Measurements from ENCODE around the gene CCZ1B. TPM values are rescaled to one million over a fixed set of nuclear protein-coding genes. Genes with fewer than 3 reads are reported as not detected.
"Not testable (repeated sequence)": the region's sequence is repeated elsewhere in the genome, so short reads cannot be mapped to it uniquely, and the experiment has no call there.

CCZ1B gene
- total and polyA plus RNA-seq, 2 of the 8 experiments (the other 6 are each of a cell fraction or from before 2014, with no cell fraction given), result 18.0 to 55.2 TPM

DNA sequence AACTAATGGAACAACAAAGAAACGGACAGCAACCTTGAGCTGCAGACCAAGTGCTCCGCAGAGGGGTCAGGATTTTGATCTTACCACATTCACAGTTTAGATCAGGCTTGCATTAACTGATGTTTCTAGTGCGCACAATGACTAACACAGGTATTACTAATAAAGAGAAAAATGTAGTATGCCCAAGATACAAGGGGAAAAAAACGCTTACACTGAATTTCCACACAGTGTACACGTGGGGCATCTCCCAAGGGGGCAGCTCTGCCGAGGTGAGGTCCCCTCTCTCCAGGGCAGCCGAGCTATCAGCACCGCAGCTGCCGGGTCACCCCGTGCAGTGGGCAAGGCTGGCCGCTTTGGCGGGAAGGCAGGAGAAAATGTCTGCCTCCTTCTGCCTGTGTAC is 26.2 kb downstream of the CCZ1B start:
- H3K27ac ChIP-seq (ENCODE audit: low read depth, low read length); H2BK12ac ChIP-seq (ENCODE audit: low read depth, low read length); H2BK120ac ChIP-seq (replicated peaks; ENCODE audit: low read depth, low read length); FAIRE-seq; H2AK5ac ChIP-seq (ENCODE audit: low read depth, low read length); H3K79me2 ChIP-seq (ENCODE audit: control insufficient read depth in 1 of 2, insufficient read depth in 2 of 2, low read length in 2 of 2); H3K4ac ChIP-seq (replicated peaks; ENCODE audit: insufficient read length, low read depth, low read length); H3K23me2 ChIP-seq (ENCODE audit: low read depth, low read length); H2AFZ ChIP-seq (ENCODE audit: low read length); H3K9me3 ChIP-seq (ENCODE audit: insufficient read depth in 2 of 2, low read depth in 1 of 2, low read length in 1 of 2); H3K36me3 ChIP-seq (ENCODE audit: control insufficient read depth in 2 of 4, insufficient read depth in 4 of 4, low read length in 3 of 4); H4K5ac ChIP-seq (ENCODE audit: insufficient read length, low read depth, low read length); H4K8ac ChIP-seq (ENCODE audit: extremely low read depth, insufficient read depth, low read length); H3K9ac ChIP-seq (replicated peaks in 1 of 4; ENCODE audit: extremely low read depth in 1 of 4, low read depth in 3 of 4, low read length in 3 of 4); CTCF ChIA-PET (ENCODE audit: partially characterized antibody); H2BK15ac ChIP-seq (ENCODE audit: low read length); H3K14ac ChIP-seq (ENCODE audit: insufficient read length); H3K27me3 ChIP-seq (replicated peaks in 1 of 4; ENCODE audit: control insufficient read depth in 3 of 4, extremely low read depth in 1 of 4, insufficient read depth in 3 of 4, low read length in 3 of 4); DNase-seq (ENCODE audit: low read depth in 1 of 2, low spot score in 2 of 2); H3K4me2 ChIP-seq (ENCODE audit: insufficient read depth in 1 of 2, low read depth in 2 of 2, low read length in 2 of 2); H3K79me1 ChIP-seq (ENCODE audit: low read depth, low read length); H2BK20ac ChIP-seq (ENCODE audit: low read length); H3K4me3 ChIP-seq (ENCODE audit: extremely low read depth in 1 of 4, insufficient read depth in 2 of 4, low read depth in 3 of 4, low read length in 4 of 4); H4K91ac ChIP-seq (replicated peaks; ENCODE audit: insufficient read length, low read length); H4K20me1 ChIP-seq (replicated peaks in 1 of 2; ENCODE audit: control insufficient read depth in 1 of 2, insufficient read depth in 2 of 2, low read length in 2 of 2); H2BK5ac ChIP-seq (ENCODE audit: low read depth, low read length); H3K56ac ChIP-seq (replicated peaks; ENCODE audit: insufficient read length, low read depth, low read length); H3K4me1 ChIP-seq (replicated peaks in 1 of 4; ENCODE audit: control insufficient read depth in 3 of 4, insufficient read depth in 4 of 4, low read length in 3 of 4); H3K23ac ChIP-seq (ENCODE audit: insufficient read length); POLR2A ChIA-PET (ENCODE audit: partially characterized antibody); H3K18ac ChIP-seq (ENCODE audit: extremely low read depth, low read length): not testable (repeated sequence)
- no CpG with 5 or more reads among the region's 12 CpGs for WGBS, 2 experiments (ENCODE audit: extremely low coverage in 1 of 2, insufficient coverage in 1 of 2, insufficient read length in 1 of 2, insufficient replicate concordance in 2 of 2, low coverage in 1 of 2, low lambda C conversion rate in 2 of 2, missing lambda C conversion rate in 1 of 2)

DNA sequence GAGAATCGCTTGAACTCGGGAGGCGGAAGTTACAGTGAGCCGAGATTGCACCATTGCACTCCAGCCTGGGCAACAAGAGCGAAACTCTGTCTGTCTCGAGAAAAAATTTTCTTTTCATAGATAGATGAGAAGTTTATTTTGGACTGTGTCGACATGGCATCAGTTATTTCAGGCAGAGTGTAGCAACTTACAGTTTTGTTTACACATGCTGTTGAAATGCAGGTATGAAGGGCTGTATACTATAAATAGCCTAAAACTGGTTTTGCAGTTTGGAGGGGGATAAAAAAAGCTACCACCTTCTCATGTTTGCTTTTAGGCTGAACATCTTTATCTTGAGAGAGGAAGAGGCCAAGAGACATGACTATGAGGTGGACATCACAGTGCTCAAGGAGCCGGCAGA is 28.0 kb downstream of the CCZ1B start:
- H3K9me3 ChIP-seq (ENCODE audit: insufficient read depth in 2 of 2, low read depth in 1 of 2, low read length in 1 of 2); H3K18ac ChIP-seq (ENCODE audit: extremely low read depth, low read length); H3K23ac ChIP-seq (ENCODE audit: insufficient read length); H3K4me2 ChIP-seq (ENCODE audit: insufficient read depth in 1 of 2, low read depth in 2 of 2, low read length in 2 of 2); H3K36me3 ChIP-seq (ENCODE audit: control insufficient read depth in 2 of 4, insufficient read depth in 4 of 4, low read length in 3 of 4); H3K9ac ChIP-seq (replicated peaks in 1 of 4; ENCODE audit: extremely low read depth in 1 of 4, low read depth in 3 of 4, low read length in 3 of 4); H2AFZ ChIP-seq (ENCODE audit: low read length); H3K27ac ChIP-seq (ENCODE audit: low read depth, low read length); H2AK5ac ChIP-seq (ENCODE audit: low read depth, low read length); H2BK15ac ChIP-seq (ENCODE audit: low read length); H3K14ac ChIP-seq (ENCODE audit: insufficient read length); H4K20me1 ChIP-seq (replicated peaks in 1 of 2; ENCODE audit: control insufficient read depth in 1 of 2, insufficient read depth in 2 of 2, low read length in 2 of 2); DNase-seq (ENCODE audit: low read depth in 1 of 2, low spot score in 2 of 2); H2BK12ac ChIP-seq (ENCODE audit: low read depth, low read length); CTCF ChIA-PET (ENCODE audit: partially characterized antibody); H2BK20ac ChIP-seq (ENCODE audit: low read length); H2BK5ac ChIP-seq (ENCODE audit: low read depth, low read length); H3K27me3 ChIP-seq (replicated peaks in 1 of 4; ENCODE audit: control insufficient read depth in 3 of 4, extremely low read depth in 1 of 4, insufficient read depth in 3 of 4, low read length in 3 of 4); H3K23me2 ChIP-seq (ENCODE audit: low read depth, low read length); H3K56ac ChIP-seq (replicated peaks; ENCODE audit: insufficient read length, low read depth, low read length); H4K5ac ChIP-seq (ENCODE audit: insufficient read length, low read depth, low read length); H3K79me1 ChIP-seq (ENCODE audit: low read depth, low read length); H4K91ac ChIP-seq (replicated peaks; ENCODE audit: insufficient read length, low read length); H2BK120ac ChIP-seq (replicated peaks; ENCODE audit: low read depth, low read length); FAIRE-seq; H4K8ac ChIP-seq (ENCODE audit: extremely low read depth, insufficient read depth, low read length); H3K79me2 ChIP-seq (ENCODE audit: control insufficient read depth in 1 of 2, insufficient read depth in 2 of 2, low read length in 2 of 2); POLR2A ChIA-PET (ENCODE audit: partially characterized antibody); H3K4me1 ChIP-seq (replicated peaks in 1 of 4; ENCODE audit: control insufficient read depth in 3 of 4, insufficient read depth in 4 of 4, low read length in 3 of 4); H3K4ac ChIP-seq (replicated peaks; ENCODE audit: insufficient read length, low read depth, low read length); H3K4me3 ChIP-seq (ENCODE audit: extremely low read depth in 1 of 4, insufficient read depth in 2 of 4, low read depth in 3 of 4, low read length in 4 of 4): not testable (repeated sequence)
- WGBS, 2 experiments (ENCODE audit: extremely low coverage in 1 of 2, insufficient coverage in 1 of 2, insufficient read length in 1 of 2, insufficient replicate concordance in 2 of 2, low coverage in 1 of 2, low lambda C conversion rate in 2 of 2, missing lambda C conversion rate in 1 of 2), result no CpG with 5 or more reads among the region's 8 CpGs

Data from H1 (cell line).